Activated naive CD8-positive, alpha-beta T cell treated with anti-CD3 and anti-CD28 coated beads, Interleukin-2, amount 50 U/mL, for 24 hours (primary cell): ENCODE measurements around the gene OXTR.

Experiments used
- ATAC-seq: fragments of 150-1000 bp; cut with Tn5 transposase; one replicate; pipeline ENCODE4 v1.10.0; 2021
- DNase-seq: peaks from one replicate; pipeline ENCODE4 v3.0.0; 2021
- H3K27ac Mint-ChIP-seq: one replicate; pipeline ENCODE4 v1.8.0; 2021; ENCODE audit warnings: mild to moderate bottlenecking, mixed read lengths
- H3K27me3 Mint-ChIP-seq: one replicate; pipeline ENCODE4 v1.8.0; 2021; ENCODE audit warnings: mixed read lengths
- H3K36me3 Mint-ChIP-seq: one replicate; pipeline ENCODE4 v1.8.0; 2021; ENCODE audit warnings: low read depth, mixed read lengths
- H3K4me1 Mint-ChIP-seq: one replicate; pipeline ENCODE4 v1.8.0; 2021; ENCODE audit warnings: mixed read lengths
- H3K4me3 Mint-ChIP-seq: one replicate; pipeline ENCODE4 v1.8.0; 2021; ENCODE audit warnings: mild to moderate bottlenecking, moderate library complexity, mixed read lengths
- H3K9me3 Mint-ChIP-seq: one replicate; pipeline ENCODE4 v1.8.0; 2021; ENCODE audit warnings: mixed read lengths

The OXTR gene

GRCh38 chr3:8760091-8760490, 9.3 kb downstream of the OXTR start:
- no peaks in the 10 kb centered on the region for H3K27me3 Mint-ChIP-seq
- H3K9me3 Mint-ChIP-seq: no peaks in the 10 kb centered on the region
- no peak overlapping the region for H3K4me3 Mint-ChIP-seq
- H3K27ac Mint-ChIP-seq: no peak overlapping the region
- H3K4me1 Mint-ChIP-seq: no peaks in the 10 kb centered on the region
- ATAC-seq (no peak), DNase-seq (no peak)
- H3K36me3 Mint-ChIP-seq: no peaks in the 10 kb centered on the region

GRCh38 chr3:8759038-8759707, 10.2 kb downstream of the OXTR start:
- Mint-ChIP-seq H3K27ac (no peak overlapping the region), H3K27me3 (no peaks in the 10 kb centered on the region), H3K4me1 (no peaks in the 10 kb centered on the region), H3K4me3 (no peak overlapping the region), H3K9me3 (no peaks in the 10 kb centered on the region), H3K36me3 (no peaks in the 10 kb centered on the region)
- no peak for ATAC-seq
- no peak for DNase-seq

- Mint-ChIP-seq H3K36me3 (no peaks in the 10 kb centered on the region), H3K27ac (no peak overlapping the region), H3K27me3 (no peaks in the 10 kb centered on the region), H3K4me1 (no peaks in the 10 kb centered on the region), H3K9me3 (no peaks in the 10 kb centered on the region), H3K4me3 (no peak overlapping the region)
- DNase-seq (no peak), ATAC-seq (no peak)
These were observed 11.6 kb downstream of the OXTR start for GRCh38 chr3:8757551-8758518.

GRCh38 chr3:8756671-8757070, 12.7 kb downstream of the OXTR start:
- ATAC-seq (no peak), DNase-seq (no peak)
- Mint-ChIP-seq H3K27me3 (no peaks in the 10 kb centered on the region), H3K36me3 (no peaks in the 10 kb centered on the region), H3K27ac (no peak overlapping the region), H3K4me3 (no peak overlapping the region), H3K4me1 (no peaks in the 10 kb centered on the region), H3K9me3 (no peaks in the 10 kb centered on the region)

GRCh38 chr3:8755564-8756237, 13.7 kb downstream of the OXTR start:
- DNase-seq (no peak), ATAC-seq (no peak)
- Mint-ChIP-seq H3K4me3 (no peak overlapping the region), H3K9me3 (no peaks in the 10 kb centered on the region), H3K27me3 (no peaks in the 10 kb centered on the region), H3K4me1 (no peaks in the 10 kb centered on the region), H3K36me3 (no peaks in the 10 kb centered on the region), H3K27ac (no peak overlapping the region)

GRCh38 chr3:8755097-8755496, 14.3 kb downstream of the OXTR start:
- Mint-ChIP-seq H3K4me3 (no peak overlapping the region), H3K4me1 (no peaks in the 10 kb centered on the region), H3K36me3 (no peaks in the 10 kb centered on the region), H3K9me3 (no peaks in the 10 kb centered on the region), H3K27me3 (no peaks in the 10 kb centered on the region), H3K27ac (no peak overlapping the region)
- no peak for ATAC-seq
- DNase-seq: no peak

GRCh38 chr3:8752832-8753231, 16.6 kb downstream of the OXTR start:
- no peak for ATAC-seq

GRCh38 chr3:8749316-8749715, 20.1 kb downstream of the OXTR start:
- ATAC-seq: no peak
- H3K36me3 Mint-ChIP-seq: no peaks in the 10 kb centered on the region
- H3K9me3 Mint-ChIP-seq: no peaks in the 10 kb centered on the region
- no peaks in the 10 kb centered on the region for H3K27me3 Mint-ChIP-seq
- H3K4me3 Mint-ChIP-seq: no peak overlapping the region
- H3K27ac Mint-ChIP-seq: no peak overlapping the region
- DNase-seq: no peak
- H3K4me1 Mint-ChIP-seq: no peaks in the 10 kb centered on the region

More at GRCh38 chr3:8752832-8753231, 16.6 kb downstream of the OXTR start:
- H3K36me3 Mint-ChIP-seq: no peaks in the 10 kb centered on the region
- H3K27ac Mint-ChIP-seq: no peak overlapping the region
- H3K9me3 Mint-ChIP-seq: no peaks in the 10 kb centered on the region
- H3K27me3 Mint-ChIP-seq: no peaks in the 10 kb centered on the region
- no peak for DNase-seq
- H3K4me3 Mint-ChIP-seq: no peak overlapping the region
- H3K4me1 Mint-ChIP-seq: no peaks in the 10 kb centered on the region

- no peak for DNase-seq
- Mint-ChIP-seq H3K27me3 (no peaks in the 10 kb centered on the region), H3K36me3 (no peaks in the 10 kb centered on the region), H3K27ac (no peak overlapping the region), H3K9me3 (no peaks in the 10 kb centered on the region), H3K4me1 (no peaks in the 10 kb centered on the region), H3K4me3 (no peak overlapping the region)
- no peak for ATAC-seq
These were observed 22.6 kb downstream of the OXTR start for GRCh38 chr3:8746780-8747345.

GRCh38 chr3:8745619-8746370, 23.6 kb downstream of the OXTR start:
- Mint-ChIP-seq H3K36me3 (no peaks in the 10 kb centered on the region), H3K27ac (no peak overlapping the region), H3K4me3 (no peak overlapping the region), H3K9me3 (no peaks in the 10 kb centered on the region), H3K27me3 (no peaks in the 10 kb centered on the region), H3K4me1 (no peaks in the 10 kb centered on the region)
- ATAC-seq: no peak
- no peak for DNase-seq

- no peak overlapping the region for H3K27ac Mint-ChIP-seq
- ATAC-seq: no peak
These were observed 25.5 kb downstream of the OXTR start for GRCh38 chr3:8743911-8744310.

GRCh38 chr3:8743021-8743601, 26.3 kb downstream of the OXTR start:
- Mint-ChIP-seq H3K27ac (no peak overlapping the region), H3K36me3 (no peaks in the 10 kb centered on the region), H3K27me3 (no peaks in the 10 kb centered on the region), H3K4me1 (peaks cover 4% of the 10 kb centered on the region), H3K9me3 (no peaks in the 10 kb centered on the region), H3K4me3 (no peak overlapping the region)
- ATAC-seq (no peak), DNase-seq (no peak)

More at GRCh38 chr3:8743911-8744310, 25.5 kb downstream of the OXTR start:
- Mint-ChIP-seq H3K4me3 (no peak overlapping the region), H3K4me1 (peaks cover 4% of the 10 kb centered on the region), H3K27me3 (no peaks in the 10 kb centered on the region), H3K36me3 (no peaks in the 10 kb centered on the region), H3K9me3 (no peaks in the 10 kb centered on the region)
- no peak for DNase-seq

GRCh38 chr3:8741581-8742261, 27.7 kb downstream of the OXTR start:
- Mint-ChIP-seq H3K4me3 (no peak overlapping the region), H3K27ac (no peak overlapping the region), H3K4me1 (peaks cover 4% of the 10 kb centered on the region), H3K9me3 (no peaks in the 10 kb centered on the region), H3K27me3 (no peaks in the 10 kb centered on the region), H3K36me3 (no peaks in the 10 kb centered on the region)
- DNase-seq (no peak), ATAC-seq (no peak)
